ENCODE results near the gene CIZ1. TPM values are rescaled to one million over a fixed set of nuclear protein-coding genes. Genes with fewer than 3 reads are reported as not detected.
A peak's percentile ranks its signal among the peaks of the same experiment; 100 is the strongest.

CIZ1 gene
- total RNA-seq, 1 donor = 34.1 TPM

DNA sequence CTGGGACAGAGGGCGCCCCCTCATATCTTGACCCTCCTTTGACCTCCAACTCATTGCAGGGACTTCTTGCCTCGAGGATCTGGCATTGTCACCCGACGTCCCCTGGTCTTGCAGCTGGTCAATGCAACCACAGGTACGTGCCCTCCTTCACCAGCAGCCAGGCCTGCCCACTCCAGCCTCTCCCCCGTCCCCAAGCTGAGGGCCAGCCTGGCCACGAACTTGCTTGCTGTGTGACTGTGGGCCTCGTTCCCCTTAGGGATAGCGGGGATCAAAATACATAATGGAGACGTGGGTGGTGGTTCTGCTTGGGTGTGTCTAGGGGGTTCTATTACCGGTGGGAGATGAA lies 26.8 kb upstream of the CIZ1 start:
- DNase-seq (ENCODE audit: low read depth) = no peak
- TF ChIP-seq, protein P1, sequence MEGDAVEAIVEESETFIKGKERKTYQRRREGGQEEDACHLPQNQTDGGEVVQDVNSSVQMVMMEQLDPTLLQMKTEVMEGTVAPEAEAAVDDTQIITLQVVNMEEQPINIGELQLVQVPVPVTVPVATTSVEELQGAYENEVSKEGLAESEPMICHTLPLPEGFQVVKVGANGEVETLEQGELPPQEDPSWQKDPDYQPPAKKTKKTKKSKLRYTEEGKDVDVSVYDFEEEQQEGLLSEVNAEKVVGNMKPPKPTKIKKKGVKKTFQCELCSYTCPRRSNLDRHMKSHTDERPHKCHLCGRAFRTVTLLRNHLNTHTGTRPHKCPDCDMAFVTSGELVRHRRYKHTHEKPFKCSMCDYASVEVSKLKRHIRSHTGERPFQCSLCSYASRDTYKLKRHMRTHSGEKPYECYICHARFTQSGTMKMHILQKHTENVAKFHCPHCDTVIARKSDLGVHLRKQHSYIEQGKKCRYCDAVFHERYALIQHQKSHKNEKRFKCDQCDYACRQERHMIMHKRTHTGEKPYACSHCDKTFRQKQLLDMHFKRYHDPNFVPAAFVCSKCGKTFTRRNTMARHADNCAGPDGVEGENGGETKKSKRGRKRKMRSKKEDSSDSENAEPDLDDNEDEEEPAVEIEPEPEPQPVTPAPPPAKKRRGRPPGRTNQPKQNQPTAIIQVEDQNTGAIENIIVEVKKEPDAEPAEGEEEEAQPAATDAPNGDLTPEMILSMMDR (IDR thresholded peaks at IDR 0.05; ENCODE audit: insufficient read depth, low read depth, low read length) = no peak
- peak overlapping the region; percentile 47 for H3K4me3 ChIP-seq (ENCODE audit: low read depth, low read length)

DNA sequence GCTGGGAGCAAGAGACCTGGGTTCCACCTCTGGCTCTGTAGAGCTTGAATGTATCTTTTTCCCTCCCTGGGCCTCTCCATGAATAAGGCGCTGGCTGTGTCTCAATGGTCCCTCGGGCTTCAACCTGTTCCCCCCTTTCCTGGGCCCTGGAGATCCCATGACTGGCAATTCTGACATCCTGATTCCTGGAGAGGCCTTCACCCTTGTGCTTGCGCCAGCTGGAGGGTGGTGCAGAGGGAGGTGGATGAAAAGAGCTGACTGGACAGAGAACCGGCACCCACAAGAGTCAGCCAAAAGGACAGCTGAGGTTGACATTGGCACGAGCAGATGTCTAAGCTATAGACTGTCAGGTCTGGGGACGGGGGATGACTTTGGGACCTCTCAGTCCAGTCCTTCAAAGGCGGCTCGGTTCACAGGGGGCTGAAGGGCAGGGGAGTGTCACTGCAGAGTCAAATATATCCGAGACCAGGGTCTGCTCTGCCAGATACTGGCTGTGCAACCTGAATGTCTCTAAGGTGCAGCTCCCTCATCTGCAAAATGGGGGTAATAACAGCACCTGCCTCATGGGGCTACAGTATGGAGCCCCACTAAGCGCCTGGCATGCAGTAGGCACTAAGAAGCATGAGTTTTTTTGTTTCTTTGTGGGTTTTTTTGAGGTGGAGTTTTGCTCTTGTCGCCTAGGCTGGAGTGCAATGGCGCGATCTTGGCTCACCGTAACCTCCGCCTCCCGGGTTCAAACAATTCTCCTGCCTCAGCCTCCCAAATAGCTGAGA lies 25.6 kb upstream of the CIZ1 start:
- H3K4me3 ChIP-seq (ENCODE audit: low read depth, low read length) = no peak overlapping the region
- peak; percentile 11 for DNase-seq (ENCODE audit: low read depth)

DNA sequence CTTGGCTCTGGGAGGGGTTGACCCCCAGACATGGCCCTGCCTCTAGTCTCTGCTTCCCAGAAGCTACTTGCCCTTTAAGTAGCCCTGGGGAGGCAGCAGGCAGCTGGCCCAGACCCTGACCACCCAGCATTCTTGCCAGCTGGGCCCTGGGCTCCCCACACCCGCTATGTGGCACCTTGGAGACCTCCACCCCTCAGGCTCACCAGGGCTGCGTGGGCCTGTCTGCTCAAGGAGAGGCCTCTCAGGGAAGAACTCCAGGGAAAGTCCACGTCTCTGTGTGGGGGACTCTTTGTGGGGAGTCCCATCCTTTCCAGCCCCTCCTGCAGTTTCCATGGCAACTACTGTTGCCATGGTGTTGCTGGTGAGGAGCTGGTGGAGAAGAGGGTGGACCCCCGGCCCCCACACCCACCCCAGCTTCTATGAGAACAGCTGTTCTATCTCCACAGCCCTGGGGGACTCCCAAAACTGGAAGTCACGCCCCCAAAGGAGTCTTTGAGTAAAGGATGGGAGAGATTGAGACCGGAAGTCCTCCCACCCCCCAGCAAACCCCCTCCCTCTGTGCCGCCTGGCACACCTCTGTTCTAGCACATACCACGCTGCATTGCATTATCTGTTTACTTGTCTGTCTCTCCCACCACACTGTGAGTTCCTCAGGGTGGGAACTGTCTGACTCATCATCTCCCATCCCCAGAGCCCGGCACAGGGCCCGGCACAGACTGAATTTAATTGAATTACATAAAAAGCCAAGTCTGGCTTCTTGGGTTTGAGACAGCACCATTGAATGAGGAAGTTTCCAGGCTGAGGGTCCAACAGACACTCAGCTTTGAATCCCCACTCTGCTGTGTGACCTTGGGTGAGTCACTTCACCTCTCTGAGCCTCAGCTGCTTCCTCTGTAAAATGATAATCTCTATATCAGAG lies 24.4 kb upstream of the CIZ1 start:
- no peak overlapping the region for H3K4me3 ChIP-seq (ENCODE audit: low read depth, low read length)
- DNase-seq (ENCODE audit: low read depth) = peak; percentile 88
- TF ChIP-seq, protein P1 (IDR thresholded peaks at IDR 0.05; ENCODE audit: insufficient read depth, low read depth, low read length) = no peak

More for the DNA sequence above, 25.6 kb upstream of the CIZ1 start:
- TF ChIP-seq, protein P1 (IDR thresholded peaks at IDR 0.05; ENCODE audit: insufficient read depth, low read depth, low read length) = no peak

DNA sequence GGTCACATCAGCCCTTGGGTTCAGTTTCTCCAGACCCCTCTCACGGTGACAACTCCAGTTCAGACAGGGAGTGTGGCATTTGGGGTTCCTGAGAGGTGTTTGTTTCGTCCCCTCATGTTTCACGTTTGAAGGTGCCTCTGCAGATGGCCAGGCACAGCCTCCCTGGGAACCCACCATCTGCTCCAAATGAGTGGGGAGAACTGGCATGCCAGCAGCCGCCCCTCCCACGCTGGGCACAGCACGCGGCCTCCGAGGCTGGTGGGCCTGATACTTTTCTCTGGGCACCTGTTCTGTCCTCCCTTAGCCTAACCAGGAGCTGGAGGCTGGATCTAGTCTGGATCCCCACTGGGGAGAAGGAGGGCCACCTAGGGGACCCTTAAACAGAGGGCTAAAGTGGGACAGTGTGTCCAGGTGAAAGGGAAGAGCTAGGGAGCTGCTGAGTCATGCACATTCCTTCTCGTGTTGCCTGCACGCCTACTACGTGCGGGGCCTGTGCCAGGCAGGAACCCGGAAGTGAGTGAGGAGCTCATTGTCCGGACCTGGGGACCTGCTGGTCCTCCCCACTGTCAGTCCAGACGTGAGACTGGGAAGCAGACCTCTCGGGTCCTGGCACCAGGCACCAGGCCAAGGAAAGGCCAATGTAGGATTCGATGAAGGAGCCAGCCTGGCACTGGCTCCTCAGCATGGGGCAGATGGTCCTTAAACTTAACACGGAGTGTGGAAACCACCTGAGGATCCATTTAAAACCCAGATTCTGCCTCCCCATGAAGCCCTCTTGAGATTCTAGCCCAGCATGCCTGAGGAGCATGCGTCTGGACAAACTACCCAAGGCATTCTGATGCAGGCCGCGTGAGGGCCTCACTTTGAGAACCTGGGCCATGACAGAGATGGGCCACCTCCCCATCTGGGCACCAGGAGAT lies 23.5 kb upstream of the CIZ1 start:
- H3K4me3 ChIP-seq (ENCODE audit: low read depth, low read length) = no peak overlapping the region
- TF ChIP-seq, protein P1 (IDR thresholded peaks at IDR 0.05; ENCODE audit: insufficient read depth, low read depth, low read length) = no peak
- no peak for DNase-seq (ENCODE audit: low read depth)

DNA sequence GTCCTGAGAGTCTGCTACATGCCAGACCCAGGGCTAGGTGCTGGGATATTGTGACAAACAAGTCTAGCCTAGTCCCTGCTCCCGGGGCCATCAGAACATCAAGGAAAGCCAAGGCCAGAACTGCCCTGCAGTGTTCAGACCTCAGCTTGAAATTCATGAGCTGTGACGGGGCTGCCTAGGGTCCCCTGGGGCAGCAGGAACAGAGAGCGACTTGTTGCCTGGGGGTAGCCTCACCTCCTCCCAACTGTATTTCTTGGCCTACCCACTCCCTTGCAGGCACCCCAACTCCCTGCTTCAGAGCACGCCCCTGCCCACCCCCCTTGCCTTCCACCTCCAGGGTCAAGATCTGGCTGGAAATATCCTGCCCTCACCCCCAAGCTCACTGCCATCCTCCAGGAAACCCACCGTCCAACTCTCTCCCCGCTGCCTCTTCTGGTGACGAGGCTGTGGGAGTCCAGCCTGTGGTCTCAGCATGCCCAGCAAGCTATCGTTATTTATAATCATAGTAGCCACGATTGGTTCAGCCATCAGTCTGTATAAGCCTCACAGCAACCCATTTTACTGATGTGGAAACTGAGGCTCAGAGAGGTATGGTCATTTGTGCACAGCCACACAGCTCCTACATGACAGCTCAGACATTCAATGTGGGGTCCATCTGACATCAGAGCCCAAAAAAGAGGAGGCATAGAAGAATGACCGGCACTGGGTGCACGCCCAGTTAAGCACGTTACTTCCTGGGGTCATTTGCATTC lies 22.6 kb upstream of the CIZ1 start:
- TF ChIP-seq, protein P1 (IDR thresholded peaks at IDR 0.05; ENCODE audit: insufficient read depth, low read depth, low read length) = no peak
- DNase-seq (ENCODE audit: low read depth) = no peak
- no peak overlapping the region for H3K4me3 ChIP-seq (ENCODE audit: low read depth, low read length)

DNA sequence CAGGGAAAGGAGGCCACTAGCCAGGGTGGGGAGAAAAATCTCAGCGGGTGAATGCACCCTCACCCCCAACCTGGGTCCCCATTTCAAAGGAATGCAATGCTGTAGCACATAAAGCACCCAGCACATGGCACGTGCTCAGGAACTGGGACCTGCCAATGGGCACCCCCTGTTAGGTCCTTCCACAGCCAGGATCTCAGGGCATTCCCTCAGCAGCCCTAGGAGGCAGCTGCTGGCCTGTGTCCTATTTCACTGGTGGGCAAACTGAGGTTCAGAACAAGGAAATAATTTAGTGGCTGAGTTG lies 20.6 kb upstream of the CIZ1 start:
- DNase-seq (ENCODE audit: low read depth) = no peak
- no peak overlapping the region for H3K4me3 ChIP-seq (ENCODE audit: low read depth, low read length)
- TF ChIP-seq, protein P1 (IDR thresholded peaks at IDR 0.05; ENCODE audit: insufficient read depth, low read depth, low read length) = no peak
